GM19395 (cell line): ENCODE results near the gene KRTAP5-5.
"Not testable (repeated sequence)": the region's sequence is repeated elsewhere in the genome, so short reads cannot be mapped to it uniquely, and the experiment has no call there.

Experiments used
- ATAC-seq: cut with Tn5 transposase; IDR thresholded peaks from one replicate; pipeline ENCODE4 v1.9.1; 2021; ENCODE audit warnings: mild to moderate bottlenecking, moderate library complexity; ENCODE audit not compliant: unreplicated experiment

Gene KRTAP5-5

GRCh38 chr11:1654388-1655167 is 25.0 kb downstream of the KRTAP5-5 start:
- ATAC-seq = no peak

DNA sequence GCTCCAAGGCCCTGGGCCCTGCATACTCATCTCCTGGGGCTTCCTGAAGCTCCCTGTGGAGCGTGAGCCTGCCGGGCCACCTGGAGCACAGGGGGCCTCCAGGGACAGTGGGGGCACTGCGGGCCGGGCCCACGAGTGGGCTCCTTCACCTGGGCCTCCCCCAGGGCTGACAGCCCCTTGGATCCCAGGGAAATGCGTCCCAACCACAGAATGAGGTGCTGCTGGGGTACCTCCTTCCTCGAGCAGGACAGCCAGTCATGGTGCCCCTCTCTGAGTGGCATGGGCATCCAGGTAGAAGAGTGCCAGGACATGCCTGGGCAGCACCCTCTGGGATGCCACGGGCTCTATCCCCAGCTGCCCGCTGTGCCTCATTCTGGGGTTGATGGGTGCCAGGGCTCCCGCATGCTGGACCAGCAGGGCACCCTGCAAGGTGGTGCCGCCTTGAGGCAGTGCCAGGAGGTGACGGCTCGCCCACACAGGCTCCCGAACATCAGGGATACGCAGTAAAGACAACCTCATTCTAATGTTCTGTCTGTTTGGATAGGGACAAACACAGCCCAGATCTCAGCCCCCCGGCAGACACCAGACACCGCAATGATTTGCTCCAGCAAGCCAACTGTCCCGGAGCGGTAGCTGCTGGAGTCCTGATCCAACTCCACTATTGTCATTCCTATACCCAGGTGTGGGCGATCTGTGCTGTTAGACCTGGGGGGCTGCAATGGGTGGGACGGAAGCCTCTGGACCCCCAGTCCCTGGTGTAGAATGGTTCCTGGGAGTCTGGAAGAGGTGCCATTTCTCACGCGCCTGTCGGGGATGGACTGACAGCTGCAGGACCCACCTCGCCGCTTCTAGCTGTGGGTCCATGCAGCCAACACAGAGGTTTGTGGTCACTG is 25.8 kb downstream of the KRTAP5-5 start:
- ATAC-seq = no peak

DNA sequence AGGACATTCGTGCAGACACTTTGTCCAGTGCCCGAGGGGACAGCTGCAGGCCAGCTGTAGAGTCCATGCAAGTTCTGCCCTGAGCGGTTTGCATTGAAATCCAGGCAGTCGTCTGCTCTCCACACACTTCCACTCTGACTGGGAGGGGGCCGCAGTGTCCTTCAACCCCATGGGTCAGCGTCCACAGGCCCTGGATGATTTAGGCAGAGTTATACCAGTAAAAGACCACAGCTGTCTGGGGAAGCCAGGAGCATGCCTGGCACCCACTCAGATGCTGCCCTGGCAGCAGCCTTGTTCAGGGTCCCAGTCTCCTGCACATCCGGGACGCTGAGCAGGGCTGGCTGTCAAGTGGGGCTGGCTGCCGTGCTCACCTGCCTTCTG is 26.5 kb downstream of the KRTAP5-5 start:
- no peak for ATAC-seq

GRCh38 chr11:1656670-1657069 is 27.1 kb downstream of the KRTAP5-5 start:
- ATAC-seq = no peak

DNA sequence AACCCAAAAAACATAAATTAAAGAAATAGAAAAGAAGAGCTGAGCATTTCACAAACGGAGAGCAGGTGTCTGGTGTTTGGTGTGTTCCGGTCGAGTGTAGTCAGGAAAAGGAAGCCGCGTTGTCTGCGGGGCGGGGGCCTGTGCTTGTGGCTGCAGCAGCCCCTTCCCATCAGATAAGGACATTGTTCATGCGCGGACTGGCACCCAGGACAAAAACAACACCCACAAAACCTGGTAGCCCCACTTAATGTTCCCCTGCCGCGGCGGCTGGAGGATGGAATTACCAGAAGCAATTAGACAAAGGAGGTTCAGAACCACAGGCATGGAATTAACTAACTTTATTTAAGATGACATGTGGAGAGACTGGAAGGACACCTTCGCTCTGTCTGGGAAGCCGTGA is 29.9 kb downstream of the KRTAP5-5 start:
- no peak for ATAC-seq

DNA sequence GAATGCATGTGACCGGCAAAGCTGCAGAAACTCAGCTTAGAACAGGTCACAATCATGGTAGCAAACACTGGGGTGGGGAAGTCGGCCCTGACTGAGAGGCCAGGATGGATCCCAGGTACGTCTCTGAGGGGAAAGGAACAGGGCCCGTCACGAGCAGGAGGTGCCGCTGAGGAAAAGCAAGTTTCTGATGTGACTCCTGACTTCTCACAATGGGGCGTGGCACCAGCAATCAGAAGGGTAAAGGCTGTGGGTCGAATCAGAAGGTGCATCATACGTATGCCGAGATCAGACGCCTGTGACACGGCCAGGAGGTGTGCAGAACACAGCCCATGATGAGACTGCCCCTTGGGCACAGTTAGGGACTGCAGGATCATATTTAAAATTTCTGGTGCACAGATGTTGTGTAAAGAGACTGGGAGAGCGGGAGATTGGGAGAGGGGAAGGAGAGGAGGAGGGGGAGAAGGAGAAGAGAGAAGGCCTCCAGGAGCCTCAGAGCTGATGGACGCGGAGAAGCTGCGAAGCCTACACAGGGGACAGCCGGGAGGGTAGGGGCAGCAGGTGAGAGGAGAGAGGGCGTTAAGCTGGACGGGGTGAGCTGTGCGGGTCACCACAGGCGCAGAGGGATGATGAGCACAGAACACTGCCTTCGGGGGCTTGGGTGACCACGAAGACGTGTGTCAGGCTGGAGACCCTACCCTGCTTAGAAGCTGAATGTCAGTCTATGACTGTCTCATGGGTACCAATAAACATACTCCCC is 30.7 kb downstream of the KRTAP5-5 start:
- no peak for ATAC-seq

- ATAC-seq = not testable (repeated sequence)
Measured at GRCh38 chr11:1661454-1662269, 32.1 kb downstream of the KRTAP5-5 start.

DNA sequence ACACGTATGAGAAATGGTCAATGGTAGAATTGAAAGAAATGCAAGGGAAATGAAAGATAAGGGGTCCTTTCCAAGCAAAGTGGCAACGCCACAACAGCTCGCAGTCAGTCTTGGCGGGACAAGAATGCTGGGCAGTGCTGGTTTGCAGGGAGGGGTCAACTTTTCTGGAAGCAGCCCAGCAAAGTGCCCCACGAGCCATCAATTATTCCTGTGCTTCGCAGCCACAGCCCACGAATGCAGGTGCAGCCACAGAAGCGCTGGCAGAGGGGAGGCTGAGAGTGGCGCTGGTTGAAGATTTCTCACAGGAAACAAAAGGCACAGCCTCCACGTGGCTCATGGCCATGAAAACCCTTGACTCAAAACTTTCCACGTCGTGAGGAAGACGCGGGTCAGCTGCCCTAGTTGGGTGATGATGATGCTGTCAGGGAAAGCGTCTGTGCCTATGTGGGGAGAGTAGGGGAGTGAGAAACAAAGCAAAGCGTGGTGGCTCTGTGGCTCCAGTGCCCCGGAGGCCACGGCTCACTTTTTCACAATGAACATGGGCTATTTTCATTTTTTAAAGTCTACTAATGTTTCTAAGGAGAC is 33.2 kb downstream of the KRTAP5-5 start:
- ATAC-seq = not testable (repeated sequence)

DNA sequence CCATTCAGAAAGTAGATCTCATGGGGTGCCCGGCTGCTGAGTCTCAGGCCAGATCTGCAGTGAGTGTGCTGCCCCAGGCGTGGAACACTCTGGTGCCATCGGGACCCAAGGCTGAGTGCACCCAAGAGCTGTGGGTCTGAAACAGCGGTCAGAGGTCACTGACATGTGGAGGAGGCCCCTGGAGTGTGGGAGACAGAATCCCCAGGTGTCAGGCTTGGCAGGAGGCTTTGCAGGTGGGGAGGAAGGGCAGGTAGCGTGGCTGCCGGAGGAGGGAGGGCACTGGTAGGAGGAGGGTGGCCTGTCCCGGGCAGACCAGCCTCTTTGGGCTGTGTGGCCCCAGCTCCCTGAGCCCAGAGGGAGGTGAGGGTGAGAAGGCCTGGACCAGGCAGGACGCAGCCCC is 35.7 kb downstream of the KRTAP5-5 start:
- ATAC-seq = no peak

GRCh38 chr11:1667121-1667850 is 37.7 kb downstream of the KRTAP5-5 start:
- no peak for ATAC-seq

DNA sequence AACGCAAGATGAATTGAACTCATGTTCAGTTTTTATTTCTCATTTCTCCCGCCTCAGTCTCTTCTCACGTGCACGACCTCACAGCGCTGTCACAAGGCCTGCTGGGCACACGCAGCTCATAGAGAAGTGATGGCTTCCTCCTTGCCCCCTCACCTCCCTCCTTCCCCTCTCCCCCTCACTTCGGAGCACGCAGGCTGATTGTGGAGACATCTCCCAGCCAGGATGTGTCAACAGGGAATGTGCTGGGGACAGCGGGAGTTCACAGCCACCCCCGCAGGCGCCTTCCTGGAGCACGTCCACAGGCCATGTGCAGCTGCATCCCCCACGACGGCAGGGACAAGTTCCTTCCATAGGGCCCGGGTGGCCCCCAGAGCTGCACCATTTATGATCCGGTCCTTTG is 38.3 kb downstream of the KRTAP5-5 start:
- ATAC-seq = no peak

GRCh38 chr11:1668911-1669473 is 39.4 kb downstream of the KRTAP5-5 start:
- ATAC-seq = no peak

GRCh38 chr11:1669546-1670218 is 40.1 kb downstream of the KRTAP5-5 start:
- ATAC-seq = no peak

GRCh38 chr11:1670457-1670856 is 40.9 kb downstream of the KRTAP5-5 start:
- not testable (repeated sequence) for ATAC-seq

- no peak for ATAC-seq
Measured at GRCh38 chr11:1670905-1671371, 41.4 kb downstream of the KRTAP5-5 start.

DNA sequence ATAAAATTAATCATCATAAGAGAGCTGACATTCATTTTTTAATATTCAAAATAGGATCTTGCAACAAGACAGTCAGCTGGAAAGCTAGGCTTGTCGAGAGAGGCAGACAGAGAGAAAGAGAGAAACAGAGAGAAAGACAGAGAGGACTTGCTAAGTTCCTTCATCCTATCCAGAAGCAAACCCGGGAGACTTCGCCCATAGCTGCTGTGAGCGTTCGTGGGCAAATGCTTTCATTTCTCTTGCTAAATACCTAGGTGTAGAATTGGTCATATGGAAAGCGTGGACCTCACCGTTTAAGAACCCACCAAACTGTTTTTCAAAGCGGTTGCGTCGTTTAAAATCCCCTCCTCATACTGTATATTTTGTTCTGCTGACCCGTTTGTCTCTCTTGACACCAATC is 42.1 kb downstream of the KRTAP5-5 start:
- ATAC-seq = no peak

DNA sequence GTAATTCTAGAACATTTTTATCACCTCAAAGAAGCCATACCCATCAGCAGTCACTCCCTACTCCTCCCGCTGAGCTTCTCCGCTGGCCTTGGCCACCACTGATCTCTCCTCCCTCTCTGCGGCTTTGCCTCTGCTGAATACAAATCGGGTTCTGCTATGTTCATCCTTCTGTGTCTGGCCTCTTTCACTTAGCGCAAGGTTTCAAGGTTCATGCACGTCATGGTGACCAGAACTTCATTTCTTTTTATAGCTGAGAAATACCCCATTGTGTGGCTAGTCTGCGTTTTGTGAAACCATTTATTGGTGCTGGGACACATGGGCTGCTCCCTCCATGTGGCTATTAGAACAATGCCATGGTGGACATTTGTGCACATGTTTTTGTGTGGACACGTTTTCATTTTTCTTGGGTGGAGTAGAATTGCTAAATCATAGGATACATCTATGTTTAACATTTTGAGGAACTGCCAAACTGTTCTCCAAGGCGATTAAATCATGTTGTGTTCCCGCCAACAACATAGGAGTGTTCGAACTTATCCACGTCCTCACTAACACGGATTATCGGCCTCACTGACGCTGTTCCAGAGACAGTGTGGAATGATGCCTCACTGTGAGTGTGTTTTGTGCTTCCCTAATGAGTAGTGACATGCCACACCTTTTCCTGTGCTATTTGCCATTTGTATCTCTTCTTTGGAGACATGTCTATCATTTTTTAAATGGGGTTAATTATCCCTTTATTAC is 43.2 kb downstream of the KRTAP5-5 start:
- ATAC-seq = no peak
